Measurements from ENCODE around the gene STEAP3. TPM values are rescaled to one million over a fixed set of nuclear protein-coding genes. Genes with fewer than 3 reads are reported as not detected.
A peak's percentile ranks its signal among the peaks of the same experiment; 100 is the strongest.

The STEAP3 gene
- total RNA-seq, 1 experiment from 2014 or later, result 17.7 TPM

GRCh38 chr2:119246884-119247843, 23.5 kb downstream of the STEAP3 start:
- DNase-seq (ENCODE audit: low spot score), result no peak

- DNase-seq (ENCODE audit: low spot score), result no peak
Observed at GRCh38 chr2:119247844-119248271, 24.2 kb downstream of the STEAP3 start.

DNA sequence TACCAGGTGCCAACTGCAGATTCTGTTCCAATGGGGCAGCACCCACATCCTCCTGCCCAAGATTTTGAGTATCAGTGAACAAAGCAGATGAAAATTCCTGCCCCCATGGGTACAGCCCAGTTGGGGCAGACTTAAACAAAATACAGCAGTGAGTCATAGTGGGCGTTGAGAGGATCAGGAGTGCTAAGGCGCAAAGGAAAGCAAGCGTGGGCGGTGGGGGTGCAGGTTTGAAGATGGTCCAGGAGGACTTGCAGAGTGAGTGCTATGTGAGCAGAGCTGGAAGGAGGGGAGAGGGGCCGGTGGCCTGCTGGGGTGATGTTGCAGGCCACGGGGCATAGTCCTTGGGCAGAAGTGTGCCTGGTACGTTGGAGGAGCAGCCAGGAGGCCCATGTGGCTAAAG, 24.7 kb downstream of the STEAP3 start:
- peak; percentile 44 for DNase-seq (ENCODE audit: low spot score)

- no peak for DNase-seq (ENCODE audit: low spot score)
Observed at GRCh38 chr2:119248751-119249150, 25.1 kb downstream of the STEAP3 start.

DNA sequence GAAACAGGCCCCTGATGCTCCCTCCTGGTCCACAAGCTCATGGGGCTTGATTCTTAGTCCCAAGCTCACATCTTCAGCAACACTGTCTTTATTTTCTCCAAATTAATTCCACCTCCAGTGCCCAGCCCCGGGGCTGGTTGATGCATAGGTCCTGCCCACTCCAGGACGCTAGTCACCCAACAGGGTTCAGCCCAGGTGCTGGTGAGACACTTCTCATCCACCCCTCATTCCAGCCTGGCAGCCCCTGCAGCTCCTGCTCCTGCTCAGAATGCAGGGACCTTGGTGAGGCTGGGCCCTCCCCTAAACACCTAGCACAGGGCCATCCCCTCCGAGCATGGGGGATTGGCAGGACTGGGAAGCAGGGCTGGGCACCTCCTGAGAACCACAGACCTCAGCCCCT, 25.7 kb downstream of the STEAP3 start:
- no peak for DNase-seq (ENCODE audit: low spot score)

GRCh38 chr2:119249855-119250717, 26.5 kb downstream of the STEAP3 start:
- DNase-seq (ENCODE audit: low spot score), result no peak

GRCh38 chr2:119250718-119251290, 27.2 kb downstream of the STEAP3 start:
- no peak for DNase-seq (ENCODE audit: low spot score)

- no peak for DNase-seq (ENCODE audit: low spot score)
Observed at GRCh38 chr2:119251652-119252051, 28.0 kb downstream of the STEAP3 start.

- peak; percentile 93 for DNase-seq (ENCODE audit: low spot score)
Observed at GRCh38 chr2:119252186-119253113, 28.8 kb downstream of the STEAP3 start.

DNA sequence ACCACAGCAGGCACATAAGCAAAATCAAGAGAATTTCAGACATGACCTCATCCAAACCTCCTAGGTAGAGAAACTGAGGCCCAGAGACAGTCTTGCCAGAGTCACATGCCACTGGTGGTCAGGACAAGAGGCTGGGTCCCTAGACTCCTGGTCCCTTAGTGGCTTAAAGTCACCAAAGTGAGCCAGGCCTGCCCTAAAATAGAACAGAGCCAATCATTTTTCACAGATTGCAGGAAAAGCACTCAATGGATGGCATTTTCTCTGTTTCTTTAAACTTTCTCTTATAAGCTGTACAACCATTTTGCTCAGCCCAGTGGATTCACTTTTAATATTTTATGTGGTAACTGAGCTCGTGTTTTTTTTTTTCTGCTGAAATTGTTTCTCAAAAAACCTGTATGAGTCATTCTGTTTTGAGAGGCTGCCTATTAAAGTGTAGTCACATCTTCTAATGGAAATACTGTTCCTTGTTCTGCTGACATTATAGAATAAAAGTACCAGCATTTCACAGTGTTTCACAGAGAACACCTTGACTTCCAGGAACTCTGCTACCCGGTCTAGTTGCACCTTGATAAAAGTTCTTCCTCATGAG, 29.6 kb downstream of the STEAP3 start:
- DNase-seq (ENCODE audit: low spot score), result peak; percentile 28

DNA sequence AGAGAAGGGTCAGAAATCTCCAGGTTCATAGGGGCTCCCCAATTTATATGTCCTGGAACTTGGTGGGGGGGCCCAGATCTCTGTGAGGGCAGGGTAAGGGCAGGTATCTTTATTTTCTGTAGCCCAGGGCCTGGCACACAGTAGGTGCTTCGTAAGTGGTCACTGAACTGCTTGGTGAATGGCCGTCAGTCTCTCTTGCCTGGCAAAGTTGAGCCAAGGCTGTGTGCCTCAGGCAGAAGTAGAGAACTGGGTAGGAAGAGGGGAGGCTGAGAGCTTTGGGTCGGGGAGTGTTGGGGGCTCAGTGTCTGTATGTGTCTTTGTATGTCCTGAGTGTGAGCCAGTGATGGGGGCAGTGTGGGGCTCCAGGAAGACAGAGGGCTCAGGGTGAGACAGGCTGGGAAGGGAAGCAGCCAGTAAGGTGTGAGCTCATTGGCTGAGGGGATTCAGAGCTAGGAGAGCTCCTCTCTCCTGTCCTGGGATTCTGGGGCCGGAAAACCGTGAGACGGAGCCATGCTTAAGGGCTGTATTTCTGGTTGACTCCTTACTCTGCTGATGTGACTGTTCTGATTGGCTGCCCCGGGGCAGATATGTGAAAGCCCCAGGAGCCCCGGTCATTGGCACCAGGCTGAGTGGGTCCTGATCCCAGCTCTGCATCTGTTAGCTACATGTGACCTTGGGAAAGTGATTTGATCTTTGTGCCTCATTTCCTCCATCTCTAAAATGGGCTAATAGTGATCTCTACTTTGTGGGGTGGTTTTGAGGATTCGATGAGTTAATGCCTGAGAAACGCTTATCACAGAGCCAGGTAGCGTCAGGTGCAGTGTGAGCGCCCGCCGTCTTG, 30.3 kb downstream of the STEAP3 start:
- no peak for DNase-seq (ENCODE audit: low spot score)

- no peak for DNase-seq (ENCODE audit: low spot score)
Observed at GRCh38 chr2:119254601-119255080, 31.0 kb downstream of the STEAP3 start.

DNA sequence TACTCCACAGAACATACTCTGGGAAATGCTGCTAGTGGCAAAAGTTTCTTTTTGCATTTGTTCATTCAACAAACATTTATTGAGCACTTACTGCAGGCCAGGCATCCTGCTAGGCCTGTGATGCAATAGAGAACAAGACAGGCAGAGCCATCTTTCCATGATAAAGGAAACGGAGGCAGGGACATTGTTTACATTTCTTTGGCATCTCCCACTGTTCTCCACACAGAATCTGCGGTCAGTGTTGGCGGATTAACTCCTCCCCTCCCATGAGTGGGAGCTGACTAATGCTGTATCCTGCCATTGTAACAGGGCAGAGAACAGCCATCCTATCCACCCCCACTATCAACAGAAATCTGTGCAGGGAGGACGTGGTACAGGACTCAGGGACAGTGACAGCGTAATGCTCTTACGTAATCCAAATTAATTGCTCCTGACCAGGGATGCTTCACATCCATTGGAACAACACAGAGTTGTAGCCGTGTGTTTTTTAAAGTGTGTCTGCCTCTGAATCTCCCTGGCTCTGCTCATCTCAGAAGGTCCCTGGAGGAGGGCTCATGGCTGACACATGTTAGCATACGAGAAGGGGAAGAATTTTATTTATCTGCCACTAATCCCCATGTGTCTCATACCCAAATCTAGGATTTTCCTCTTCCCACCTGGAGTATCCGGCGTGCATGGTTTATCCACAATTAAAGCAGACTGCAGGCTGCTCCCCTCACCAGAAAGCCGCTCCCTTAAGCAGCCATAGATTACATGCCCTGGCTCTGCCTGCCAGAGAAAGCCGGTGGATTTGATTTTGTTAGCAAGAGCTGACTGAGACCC, 32.3 kb downstream of the STEAP3 start:
- peak; percentile 82 for DNase-seq (ENCODE audit: low spot score)

- DNase-seq (ENCODE audit: low spot score), result no peak
Observed at GRCh38 chr2:119256582-119256921, 32.9 kb downstream of the STEAP3 start.

DNA sequence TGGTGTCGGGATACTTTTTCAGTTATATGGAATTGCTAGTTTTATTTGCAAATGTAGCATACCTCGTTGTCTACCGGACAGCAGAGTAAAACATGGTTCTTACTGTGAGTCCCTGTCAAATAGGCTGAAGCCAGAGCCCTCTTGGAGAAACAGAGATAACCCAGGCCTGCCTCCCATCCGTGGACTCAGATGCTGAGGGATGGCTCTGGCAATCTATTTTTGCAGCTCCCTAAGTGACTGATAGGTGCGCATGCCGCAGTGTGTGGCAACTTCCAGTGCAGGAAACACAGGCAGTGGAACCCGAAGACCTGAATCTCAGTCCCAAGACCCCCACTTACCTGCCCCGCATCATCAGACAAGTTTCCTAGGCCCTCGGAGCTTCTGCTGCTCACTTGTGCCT, 33.6 kb downstream of the STEAP3 start:
- no peak for DNase-seq (ENCODE audit: low spot score)

DNA sequence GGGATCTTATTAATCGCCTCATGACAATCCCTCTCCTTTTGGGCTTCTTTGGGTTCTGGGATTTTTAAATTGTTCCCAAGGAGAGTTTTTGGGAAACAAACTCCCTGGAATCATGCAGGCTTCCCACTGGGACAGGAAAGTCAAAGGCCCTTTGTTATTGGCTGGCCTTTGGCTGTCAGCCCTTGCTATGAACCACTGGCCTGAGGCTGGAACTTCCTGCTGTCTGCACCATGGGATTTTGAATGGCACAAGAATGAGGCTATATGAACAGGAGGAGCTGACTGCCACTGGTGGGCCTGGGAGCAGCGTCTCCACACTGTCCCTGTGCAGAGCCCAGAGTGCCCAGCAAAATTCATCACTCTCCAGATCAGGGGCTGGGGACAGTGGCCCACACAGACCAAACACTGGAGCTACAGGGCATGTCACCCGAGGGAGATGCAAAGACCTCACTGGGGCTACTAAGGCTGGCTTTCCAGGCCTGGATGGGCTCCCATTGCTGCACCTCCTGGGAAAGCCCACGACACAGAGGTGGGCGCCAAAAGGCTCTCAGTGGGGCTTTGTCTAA, 35.7 kb downstream of the STEAP3 start:
- DNase-seq (ENCODE audit: low spot score), result no peak

DNA sequence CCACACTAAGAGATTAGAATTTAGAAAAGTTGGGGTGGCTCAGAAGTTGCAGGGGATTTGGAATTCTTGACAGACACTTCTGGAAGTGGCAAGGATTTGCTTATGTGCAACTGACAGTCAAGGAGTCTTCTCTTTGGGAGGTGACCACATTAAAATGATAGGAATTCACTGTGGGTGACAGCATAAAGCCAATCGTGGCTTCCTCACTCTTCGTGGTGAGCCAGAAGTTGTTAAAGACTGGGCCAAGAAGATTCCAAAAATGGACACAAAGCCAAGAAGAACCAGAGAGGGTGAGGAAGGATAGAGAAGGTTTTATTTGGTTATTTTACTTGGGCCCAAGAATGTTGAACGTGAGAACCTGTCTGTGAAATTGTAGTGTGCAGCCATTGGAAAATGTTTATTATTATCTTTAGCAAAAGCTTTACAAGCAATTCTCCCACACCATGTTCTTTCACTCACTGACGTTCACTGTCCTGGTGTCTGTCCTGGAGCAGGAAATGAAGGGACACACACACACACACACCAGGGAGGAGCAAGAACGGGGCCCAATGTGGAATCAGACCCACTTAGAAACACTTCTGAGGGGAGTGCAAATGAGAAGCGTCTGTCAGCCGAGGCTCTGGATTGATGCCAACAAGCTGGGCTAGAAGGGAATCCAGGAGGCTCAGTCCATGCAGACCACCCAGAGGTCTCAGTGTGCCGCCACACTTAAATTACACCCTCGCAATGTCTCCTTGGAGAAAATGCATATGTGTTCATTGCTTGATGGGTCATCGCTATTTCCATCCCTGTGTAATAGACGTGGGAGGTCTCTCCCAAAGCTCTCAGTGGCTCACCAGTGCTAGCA, 37.2 kb downstream of the STEAP3 start:
- DNase-seq (ENCODE audit: low spot score), result no peak
